WTC11 (cell line): ENCODE measurements around the gene NEK6. TPM values are rescaled to one million over a fixed set of nuclear protein-coding genes. Genes with fewer than 3 reads are reported as not detected.

Experiments used
- ATAC-seq: fragments of 200-7000 bp; cut with Tn5 transposase; 2 replicates; pipeline ENCODE4 v1.10.0; 2021; ENCODE audit warnings: mild to moderate bottlenecking, moderate library complexity
- CTCF ChIA-PET: fragments of 300-600 bp; sonication (Branson Sonifier 250); formaldehyde crosslinking; loops from one replicate; lab custom pipeline; 2021; ENCODE audit warnings: antibody characterized with exemption; lab: Charles Lee
- POLR2A ChIA-PET: fragments of 350-600 bp; sonication (Branson Sonifier 250); formaldehyde crosslinking; loops from one replicate; lab custom pipeline; 2021; ENCODE audit warnings: antibody characterized with exemption; lab: Charles Lee
- DNase-seq: peaks from one replicate; pipeline ENCODE4 v3.0.0; 2021; ENCODE audit warnings: low spot score
- H3K27ac Mint-ChIP-seq: 2 replicates; pipeline ENCODE4 v1.8.0; 2021; ENCODE audit warnings: mixed read lengths
- H3K27me3 Mint-ChIP-seq: 2 replicates; pipeline ENCODE4 v1.8.0; 2021; ENCODE audit warnings: low read depth, mild to moderate bottlenecking, moderate library complexity, mixed read lengths
- H3K36me3 Mint-ChIP-seq: 2 replicates; pipeline ENCODE4 v1.8.0; 2021; ENCODE audit warnings: mixed read lengths
- H3K4me1 Mint-ChIP-seq: 2 replicates; pipeline ENCODE4 v1.8.0; 2022; ENCODE audit warnings: mixed read lengths
- H3K4me3 Mint-ChIP-seq: 2 replicates; pipeline ENCODE4 v1.8.0; 2021; ENCODE audit warnings: mild to moderate bottlenecking, moderate library complexity, mixed read lengths
- H3K9me3 Mint-ChIP-seq: 2 replicates; pipeline ENCODE4 v1.8.0; 2021; ENCODE audit warnings: mixed read lengths
- ATF1 ChIP-seq: sonication (generic); formaldehyde crosslinking; IDR thresholded peaks from 2 replicates; pipeline ENCODE4 v1.8.1; 2023; ENCODE audit warnings: mild to moderate bottlenecking, moderate library complexity, missing genetic modification reagents
- ELF4 ChIP-seq: sonication (generic); formaldehyde crosslinking; IDR thresholded peaks from 2 replicates; pipeline ENCODE4 v1.8.1; 2022; ENCODE audit warnings: low read depth, mild to moderate bottlenecking, moderate library complexity, missing genetic modification reagents
- EMX1 ChIP-seq: fragments of 250-450 bp; sonication (Bioruptor Pico); IDR thresholded peaks from 2 replicates; pipeline ENCODE4 v1.8.0; 2021; ENCODE audit warnings: mild to moderate bottlenecking
- ESRRA ChIP-seq: sonication (generic); formaldehyde crosslinking; IDR thresholded peaks from 2 replicates; pipeline ENCODE4 v1.8.1; 2022; ENCODE audit warnings: mild to moderate bottlenecking, missing genetic modification reagents, borderline replicate concordance
- FOXP4 ChIP-seq: sonication (generic); formaldehyde crosslinking; IDR thresholded peaks from 2 replicates; pipeline ENCODE4 v1.8.0; 2022; ENCODE audit warnings: mild to moderate bottlenecking, missing genetic modification reagents
- GTF2I ChIP-seq: fragments of 250-450 bp; sonication (Bioruptor Pico); conservative IDR thresholded peaks from 2 replicates; pipeline ENCODE4 v1.4.0; 2021; ENCODE audit warnings: mild to moderate bottlenecking
- HMGXB4 ChIP-seq: sonication (generic); formaldehyde crosslinking; IDR thresholded peaks from 2 replicates; pipeline ENCODE4 v1.8.1; 2023; ENCODE audit warnings: mild to moderate bottlenecking, moderate library complexity, missing genetic modification reagents
- OVOL2 ChIP-seq: fragments of 250-450 bp; sonication (Bioruptor Pico); IDR thresholded peaks from 2 replicates; pipeline ENCODE4 v1.9.0; 2021; ENCODE audit warnings: mild to moderate bottlenecking, borderline replicate concordance
- PRDM15 ChIP-seq: sonication (generic); formaldehyde crosslinking; IDR thresholded peaks from 2 replicates; pipeline ENCODE4 v1.8.0; 2022; ENCODE audit warnings: missing genetic modification reagents
- PREB ChIP-seq: sonication (generic); formaldehyde crosslinking; IDR thresholded peaks from 2 replicates; pipeline ENCODE4 v1.8.1; 2022; ENCODE audit warnings: mild to moderate bottlenecking, missing genetic modification reagents, moderate library complexity, borderline replicate concordance
- RELA ChIP-seq: sonication (generic); formaldehyde crosslinking; IDR thresholded peaks from 2 replicates; pipeline ENCODE4 v1.8.1; 2022; ENCODE audit warnings: missing genetic modification reagents, mild to moderate bottlenecking, borderline replicate concordance
- RORB ChIP-seq: fragments of 250-450 bp; sonication (Bioruptor Pico); IDR thresholded peaks from 2 replicates; pipeline ENCODE4 v1.9.0; 2021; ENCODE audit warnings: mild to moderate bottlenecking
- SOX15 ChIP-seq: fragments of 250-450 bp; sonication (Bioruptor Pico); IDR thresholded peaks from 2 replicates; pipeline ENCODE4 v1.9.0; 2021; ENCODE audit warnings: mild to moderate bottlenecking
- ZBTB21 ChIP-seq: sonication (generic); formaldehyde crosslinking; IDR thresholded peaks from 2 replicates; pipeline ENCODE4 v1.8.1; 2023; ENCODE audit warnings: mild to moderate bottlenecking, missing genetic modification reagents, borderline replicate concordance
- ZBTB43 ChIP-seq: sonication (generic); formaldehyde crosslinking; IDR thresholded peaks from 2 replicates; pipeline ENCODE4 v1.8.1; 2023; ENCODE audit warnings: mild to moderate bottlenecking, missing genetic modification reagents
- ZNF121 ChIP-seq: sonication (generic); formaldehyde crosslinking; IDR thresholded peaks from 2 replicates; pipeline ENCODE4 v1.8.0; 2023; ENCODE audit warnings: missing genetic modification reagents
- ZNF396 ChIP-seq: fragments of 250-450 bp; sonication (Bioruptor Pico); IDR thresholded peaks from 2 replicates; pipeline ENCODE4 v1.8.0; 2021; ENCODE audit warnings: mild to moderate bottlenecking, moderate library complexity, borderline replicate concordance
- ZSCAN18 ChIP-seq: fragments of 250-450 bp; sonication (Bioruptor Pico); IDR thresholded peaks from 2 replicates; pipeline ENCODE4 v2.1.2; 2022; ENCODE audit warnings: mild to moderate bottlenecking, moderate library complexity
- total RNA-seq: library from RNA; stranded (reverse); gene quantifications from 3 replicates; pipeline ENCODE4 v1.2.3, GENCODE V29; 2021

The NEK6 gene
- total RNA-seq, 1 experiment from 2014 or later, result 23.0 TPM

- Mint-ChIP-seq H3K4me1 (no peaks in the 10 kb centered on the region), H3K36me3 (no peaks in the 10 kb centered on the region), H3K9me3 (no peaks in the 10 kb centered on the region), H3K27ac (no peak overlapping the region), H3K4me3 (no peak overlapping the region), H3K27me3 (no peaks in the 10 kb centered on the region)
- ChIA-PET CTCF (interaction anchor here (0.6 to 2.6 kb wide), 27 partner anchors 11 to 285 kb away, joined by 3 to 46 read pairs (median 4); no protein-coding TSS in a partner anchor), POLR2A (no interaction called here)
- ATAC-seq, result no peak
- TF ChIP-seq EMX1 (CRISPR knock-in tag) (no peak), GTF2I (CRISPR knock-in tag) (no peak), ESRRA (CRISPR knock-in tag) (no peak), ZNF121 (CRISPR knock-in tag) (no peak), ZBTB43 (CRISPR knock-in tag) (no peak), FOXP4 (CRISPR knock-in tag) (no peak), ELF4 (CRISPR knock-in tag) (no peak), HMGXB4 (no peak), OVOL2 (no peak), ZNF396 (CRISPR knock-in tag) (no peak), RELA (CRISPR knock-in tag) (no peak), SOX15 (CRISPR knock-in tag) (no peak), ATF1 (no peak)
- no peak for DNase-seq
These were observed 68.1 kb downstream of the NEK6 start for GRCh38 chr9:124325816-124326215.

GRCh38 chr9:124326378-124326777 is 68.6 kb downstream of the NEK6 start:
- H3K9me3 Mint-ChIP-seq, result no peaks in the 10 kb centered on the region
- H3K36me3 Mint-ChIP-seq, result no peaks in the 10 kb centered on the region
- H3K4me1 Mint-ChIP-seq, result no peaks in the 10 kb centered on the region
- no peak overlapping the region for H3K4me3 Mint-ChIP-seq
- H3K27ac Mint-ChIP-seq, result no peak overlapping the region
- CTCF ChIA-PET, result interaction anchor here (1.3 to 2.6 kb wide), 5 partner anchors 16 to 200 kb away, joined by 5 to 46 read pairs (median 12); no protein-coding TSS in a partner anchor
- H3K27me3 Mint-ChIP-seq, result no peaks in the 10 kb centered on the region
- no peak for ATAC-seq
- POLR2A ChIA-PET, result no interaction called here
- no peak for TF ChIP-seq RORB (CRISPR knock-in tag)
- no peak for TF ChIP-seq PREB
- no peak for TF ChIP-seq PRDM15 (CRISPR knock-in tag)
- TF ChIP-seq ZSCAN18 (CRISPR knock-in tag), result no peak
- TF ChIP-seq ZBTB21, result no peak
- DNase-seq, result no peak
